HepG2 (cell line): ENCODE measurements around the gene SLC6A9. TPM values are rescaled to one million over a fixed set of nuclear protein-coding genes. Genes with fewer than 3 reads are reported as not detected.

Source experiments
- ATAC-seq: fragments of 200-7000 bp; cut with Tn5 transposase; 3 replicates; pipeline ENCODE4 v1.9.1; 2020; ENCODE audit warnings: mild to moderate bottlenecking, moderate library complexity
- BruUV-seq: library from RNA; stranded (reverse); fragments of 400-500 nt; replicated peaks from 2 replicates; lab custom pipeline; 2021; lab: Mats Ljungman, UMichigan
- CTCF ChIA-PET: fragments of 300-600 bp; formaldehyde crosslinking; extraction: SDS; loops from one replicate; lab custom pipeline; 2021; ENCODE audit warnings: low total read pairs, inconsistent platforms, low intra/inter-chr PET ratio; lab: Yijun Ruan, JAX
- POLR2A ChIA-PET: fragments of 350-600 bp; sonication (Branson Sonifier 250); formaldehyde crosslinking; loops from one replicate; lab custom pipeline; 2020; ENCODE audit warnings: antibody characterized with exemption, inconsistent platforms; lab: Yijun Ruan, JAX
- DNase-seq: peaks from one replicate; pipeline ENCODE4 v3.0.0-alpha.2; 2015; ENCODE audit warnings: low spot score
- FAIRE-seq: peaks from 3 replicates; lab custom pipeline; 2011; peaks lifted over from hg19 to GRCh38; lab: Jason Lieb, UNC
- H2AFZ ChIP-seq: one replicate; pipeline ENCODE4 v1.6.1; 2011; ENCODE audit warnings: low read length, inconsistent platforms
- H3K27ac ChIP-seq: fragments of 300-600 bp; 3 replicates; pipeline ENCODE4 v1.8.0; 2011; ENCODE audit warnings: mixed run types, mild to moderate bottlenecking, mixed read lengths, low read length, inconsistent platforms; ENCODE audit not compliant: insufficient read depth; ENCODE audit errors: extremely low read length
- H3K27me3 ChIP-seq, 2 experiments: fragments of 200-600 bp in 1 of 2; 2 replicates in 1 of 2; 3 replicates in 1 of 2; pipeline versions ENCODE4 v1.6.0 to v1.8.0; 2011; ENCODE audit warnings: low read length in 2 of 2, mild to moderate bottlenecking in 2 of 2, moderate library complexity in 2 of 2, inconsistent platforms in 1 of 2; ENCODE audit not compliant: insufficient read depth in 2 of 2, control insufficient read depth in 1 of 2
- H3K36me3 ChIP-seq, 2 experiments: fragments of 200-600 bp in 1 of 2; replicated peaks in 1 of 2; 2 replicates in 1 of 2; 3 replicates in 1 of 2; pipeline versions ENCODE4 v1.5.1 to v1.8.0; 2011; ENCODE audit warnings: low read length in 2 of 2, inconsistent platforms in 1 of 2; ENCODE audit not compliant: insufficient read depth in 2 of 2, control insufficient read depth in 1 of 2
- H3K4me1 ChIP-seq: 2 replicates; pipeline ENCODE4 v1.5.1; 2012; ENCODE audit warnings: low read length, inconsistent platforms; ENCODE audit not compliant: insufficient read depth
- H3K4me2 ChIP-seq: 2 replicates; pipeline ENCODE4 v1.6.0; 2011; ENCODE audit warnings: low read depth, low read length, inconsistent platforms
- H3K4me3 ChIP-seq, 3 experiments: fragments of 200-600 bp in 1 of 3; sonication (generic), shearing (Covaris generic) in 1 of 3; replicated peaks in 1 of 3; 2 replicates each; pipeline ENCODE4 v1.5.1; 2011 to 2016; ENCODE audit warnings: low read length in 3 of 3, inconsistent platforms in 2 of 3, low read depth in 2 of 3, mild to moderate bottlenecking in 2 of 3, control low read depth in 1 of 3, mixed read lengths in 1 of 3; ENCODE audit not compliant: insufficient read depth in 1 of 3
- H3K79me2 ChIP-seq: one replicate; pipeline ENCODE4 v1.6.1; 2011; ENCODE audit warnings: low read length, inconsistent platforms; ENCODE audit not compliant: insufficient read depth
- H3K9ac ChIP-seq: 2 replicates; pipeline ENCODE4 v1.6.0; 2011; ENCODE audit warnings: mild to moderate bottlenecking, low read depth, low read length, inconsistent platforms; ENCODE audit not compliant: insufficient read depth
- H3K9me3 ChIP-seq: 2 replicates; pipeline ENCODE4 v1.5.1; 2012; ENCODE audit warnings: mild to moderate bottlenecking, low read length
- H4K20me1 ChIP-seq: 2 replicates; pipeline ENCODE4 v1.6.0; 2011; ENCODE audit warnings: inconsistent platforms, mild to moderate bottlenecking, low read length, moderate library complexity; ENCODE audit not compliant: insufficient read depth
- AGO2 ChIP-seq: fragments of 200-400 bp; formaldehyde crosslinking; optimal IDR thresholded peaks from 2 replicates; pipeline ENCODE3; 2017; ENCODE audit warnings: mild to moderate bottlenecking, low read depth, low read length, moderate library complexity
- ETV5 ChIP-seq: IDR thresholded peaks from 2 replicates; pipeline ENCODE4 v1.6.1; 2018; ENCODE audit warnings: missing biosample characterization, missing genetic modification reagents, inconsistent platforms, borderline replicate concordance
- MAFF ChIP-seq: IDR thresholded peaks from 2 replicates; pipeline ENCODE4 v1.6.1; 2011; ENCODE audit warnings: low read depth, low read length, improper control_type of control experiment
- MAFK ChIP-seq, 2 experiments: IDR thresholded peaks in 1 of 2; conservative IDR thresholded peaks in 1 of 2; 2 replicates each; pipeline ENCODE4 v1.6.1; 2011; ENCODE audit warnings: improper control_type of control experiment in 2 of 2, low read length in 2 of 2
- NFKB2 ChIP-seq: sonication (generic); formaldehyde crosslinking; IDR thresholded peaks from 2 replicates; pipeline ENCODE4 v1.4.0; 2020; ENCODE audit warnings: missing genetic modification reagents, borderline replicate concordance
- ZNF660 ChIP-seq: sonication (generic); formaldehyde crosslinking; IDR thresholded peaks from 2 replicates; pipeline ENCODE4 v1.5.1; 2020; ENCODE audit warnings: mild to moderate bottlenecking, low read depth, missing genetic modification reagents, borderline replicate concordance
- WGBS: methylation state at CpG from one replicate; pipeline ENCODE4 v1.1.6; 2017; ENCODE audit warnings: low lambda C conversion rate; 5-methylcytosine and 5-hydroxymethylcytosine counted together
- in situ Hi-C: cut with HindIII; loops from 2 replicates; pipeline ENCODE4 v1.10.0; 2017; ENCODE audit warnings: low pct_unique_long_range_greater_than_20kb; ENCODE audit not compliant: extremely low pct_ligation_motif_present
- intact Hi-C: fragments of 100-400 bp; cut with micrococcal nuclease; formaldehyde crosslinking; loops from one replicate; pipeline ENCODE4 v1.10.0; 2022; ENCODE audit not compliant: unreplicated experiment
- polyA plus RNA-seq, 8 experiments: library from polyadenylated mRNA; depleted of rRNA in 3 of 8; stranded (reverse) in 7 of 8; unstranded in 1 of 8; fragments of >200 nt; fragmentation: Illumina TruSeq in 4 of 8; extraction: Trizol in 4 of 8; gene quantifications; 2 replicates each; pipeline versions ENCODE4 v1.2.1 to v1.2.3, GENCODE V29; 2011 to 2016; ENCODE audit warnings: low read depth in 4 of 8, missing spikeins in 1 of 8, mixed read lengths in 1 of 8; ENCODE audit not compliant: insufficient read depth in 1 of 8
- total RNA-seq, 5 experiments: library from RNA; depleted of rRNA; stranded (reverse); fragments of >200 nt; fragmentation: Illumina TruSeq; extraction: Trizol; gene quantifications; 2 replicates each; pipeline ENCODE4 v1.2.3, GENCODE V29; 2016; ENCODE audit warnings: low read depth in 1 of 5

SLC6A9 gene
- total and polyA plus RNA-seq, 2 of the 13 experiments (the other 11 are each of a cell fraction or from before 2014, with no cell fraction given): 8.5 to 9.9 TPM

DNA sequence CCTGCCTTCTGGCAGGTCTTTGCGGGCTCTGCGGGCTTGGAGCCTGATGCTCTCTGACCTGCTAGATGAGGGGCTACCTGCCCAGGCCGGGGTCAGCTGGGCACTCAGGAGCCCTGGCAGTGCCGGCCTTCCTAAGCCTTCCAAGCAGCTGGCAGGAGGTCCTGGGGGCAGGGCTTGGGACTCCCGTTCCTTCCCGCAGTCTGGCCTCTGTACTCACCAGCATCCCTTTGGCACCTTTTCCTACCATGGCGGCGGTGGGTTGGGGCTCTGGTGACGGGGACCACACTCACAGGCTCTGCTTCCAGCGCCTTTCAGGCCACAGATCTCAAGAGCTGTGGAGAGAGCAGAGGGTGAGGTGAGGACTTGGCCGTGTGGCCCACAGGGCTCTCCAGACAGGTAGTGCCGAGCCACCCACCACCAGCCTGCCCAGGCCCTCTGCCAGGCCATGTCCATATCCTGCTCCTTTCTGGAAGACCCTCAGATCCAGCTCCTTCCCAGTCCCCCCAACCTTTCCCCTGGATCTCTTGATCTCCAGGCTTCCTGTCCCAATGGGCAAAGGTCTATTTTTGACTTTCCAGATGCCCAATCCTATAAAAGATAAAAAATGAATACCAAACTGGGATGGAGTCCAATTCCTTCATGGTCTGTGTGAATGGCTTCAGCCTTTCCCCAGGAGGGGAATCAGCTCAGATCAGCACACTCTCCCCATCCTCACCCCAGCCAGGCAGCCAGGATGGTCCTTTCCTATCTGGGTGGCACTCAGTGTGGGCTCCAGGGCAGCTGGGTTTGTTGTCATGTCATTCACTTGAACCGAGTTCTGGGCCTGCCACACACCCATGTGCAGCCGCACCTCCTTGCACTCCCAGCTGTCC, 7.0 kb downstream of the SLC6A9 start:
- no peaks in the 10 kb centered on the region for H3K79me2 ChIP-seq
- H3K4me3 ChIP-seq: no peak overlapping the region
- H3K36me3 ChIP-seq: peaks cover 4 to 31% of the 10 kb centered on the region in 2 experiments; a peak in 3 of 5 replicates
- no peak overlapping the region for H3K4me2 ChIP-seq
- 88% methylated on average over 9 of the region's 14 CpGs for WGBS
- TF ChIP-seq AGO2 (peak; percentile 46), ZNF660 (CRISPR knock-in tag) (no peak), ETV5 (CRISPR knock-in tag) (no peak)
- TF ChIP-seq, all 625 proteins: peak for 1
- in situ Hi-C loops: no loop called here
- ATAC-seq (no peak), FAIRE-seq (no peak), DNase-seq (no peak)
- no peaks in the 10 kb centered on the region for H3K9me3 ChIP-seq
- H3K27ac ChIP-seq: no peak overlapping the region
- intact Hi-C loops: no loop called here
- CTCF ChIA-PET: no interaction called here
- BruUV-seq: no TSS peak
- no peak overlapping the region for H2AFZ ChIP-seq
- H3K4me1 ChIP-seq: peaks cover 5% of the 10 kb centered on the region
- H3K9ac ChIP-seq: no peak overlapping the region
- POLR2A ChIA-PET: no interaction called here
- no peaks in the 10 kb centered on the region for H3K27me3 ChIP-seq
- no peaks in the 10 kb centered on the region for H4K20me1 ChIP-seq

DNA sequence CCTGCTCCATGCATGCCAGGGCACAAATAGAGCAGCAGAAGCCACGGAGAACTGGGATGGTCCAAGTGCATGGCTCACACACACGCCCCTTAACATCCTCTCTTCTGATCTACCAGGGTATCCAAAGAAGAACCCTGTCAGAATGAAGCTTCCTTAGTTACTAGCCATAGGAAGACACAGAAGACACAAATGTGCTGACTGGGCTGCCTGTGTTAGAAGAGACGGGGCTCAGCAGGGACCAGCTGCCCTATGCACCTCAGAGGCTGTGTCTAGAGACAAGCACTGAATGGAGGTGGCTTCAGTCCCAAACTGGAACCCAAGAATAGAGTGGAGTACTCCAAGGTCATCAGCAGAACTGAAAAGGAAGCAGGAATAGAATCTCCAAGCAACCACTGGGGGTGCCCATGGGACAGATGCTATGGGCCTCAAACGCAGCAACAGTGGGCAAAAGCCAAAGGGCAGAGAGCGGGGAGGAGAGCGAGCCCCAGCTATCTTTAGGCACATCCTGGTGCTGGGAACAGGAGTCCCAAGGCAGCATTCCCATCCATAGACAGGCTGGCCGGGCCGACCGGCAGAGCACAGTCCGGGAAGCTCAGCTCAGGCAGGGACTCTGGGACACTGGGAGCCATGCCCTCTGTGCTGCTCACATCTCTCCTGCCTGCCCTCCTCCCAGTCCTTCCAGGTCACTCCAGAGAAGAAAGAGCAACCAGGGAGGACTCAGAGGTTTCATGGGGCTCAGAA, 9.5 kb downstream of the SLC6A9 start:
- ATAC-seq (no peak; the same call in 2 of the 3 replicates), DNase-seq (no peak), FAIRE-seq (no peak)
- intact Hi-C loops: no loop called here
- H3K27ac ChIP-seq: no peak overlapping the region
- TF ChIP-seq MAFK (conservative IDR thresholded peaks at IDR 0.05 in 1 of 2, IDR thresholded peaks at IDR 0.05 in 1 of 2; ENCODE audit: low read length in 2 of 2) (peak; percentile 58 to 64), NFKB2 (CRISPR knock-in tag) (no peak), MAFF (peak; percentile 55; the same call in 1 of the 2 replicates)
- H4K20me1 ChIP-seq: no peaks in the 10 kb centered on the region
- BruUV-seq: no TSS peak
- POLR2A ChIA-PET: interaction anchor here (2.3 kb wide), 1 partner anchor 10 kb away, joined by 11 read pairs; the partner anchor contains the start of gene SLC6A9
- no peaks in the 10 kb centered on the region for H3K4me1 ChIP-seq
- WGBS: 90% methylated on average over 5 of the region's 10 CpGs
- H3K27me3 ChIP-seq: no peaks in the 10 kb centered on the region
- no peaks in the 10 kb centered on the region for H3K9me3 ChIP-seq
- CTCF ChIA-PET: no interaction called here
- no peak overlapping the region for H3K9ac ChIP-seq
- H3K36me3 ChIP-seq: peaks cover 4 to 24% of the 10 kb centered on the region in 2 experiments; a peak in 3 of 5 replicates
- in situ Hi-C loops: no loop called here
- no peak overlapping the region for H3K4me2 ChIP-seq
- no peak overlapping the region for H2AFZ ChIP-seq
- H3K79me2 ChIP-seq: no peaks in the 10 kb centered on the region
- no peak overlapping the region for H3K4me3 ChIP-seq
